Activated T-cell treated with anti-CD3 and anti-CD28 coated beads for 48 hours (primary cell): ENCODE results near the gene INTS6.

Experiments used
- DNase-seq: peaks from one replicate; pipeline ENCODE4 v3.0.0-alpha.2; 2020; ENCODE audit warnings: low read depth

INTS6 gene

GRCh38 chr13:51452361-51453206, at the start of gene INTS6:
Gene INTS6, minus strand, starts transcription at chr13:51453036. Its CDS starts 511 bp downstream, at chr13:51452525.
- DNase-seq = peak; percentile 97

- DNase-seq = peak; percentile 11
Measured at GRCh38 chr13:51502153-51502651, 49.4 kb upstream of the INTS6 start.

- DNase-seq = no peak
Measured at GRCh38 chr13:51501592-51502152, 48.8 kb upstream of the INTS6 start.

- no peak for DNase-seq
Measured at GRCh38 chr13:51501096-51501495, 48.3 kb upstream of the INTS6 start.

- DNase-seq = no peak
Measured at GRCh38 chr13:51500687-51501086, 47.9 kb upstream of the INTS6 start.

- no peak for DNase-seq
Measured at GRCh38 chr13:51499841-51500240, 47.0 kb upstream of the INTS6 start.

GRCh38 chr13:51495316-51495715, 42.5 kb upstream of the INTS6 start:
- DNase-seq = no peak

- DNase-seq = no peak
Measured at GRCh38 chr13:51494156-51494555, 41.3 kb upstream of the INTS6 start.

- no peak for DNase-seq
Measured at GRCh38 chr13:51488212-51488611, 35.4 kb upstream of the INTS6 start.

- DNase-seq = no peak
Measured at GRCh38 chr13:51481656-51482055, 28.8 kb upstream of the INTS6 start.

- no peak for DNase-seq
Measured at GRCh38 chr13:51479199-51479523, 26.3 kb upstream of the INTS6 start.

- no peak for DNase-seq
Measured at GRCh38 chr13:51478418-51479198, 25.8 kb upstream of the INTS6 start.

- DNase-seq = no peak
Measured at GRCh38 chr13:51477653-51478324, 25.0 kb upstream of the INTS6 start.

- no peak for DNase-seq
Measured at GRCh38 chr13:51477149-51477548, 24.3 kb upstream of the INTS6 start.

GRCh38 chr13:51475727-51476501, 23.1 kb upstream of the INTS6 start:
- no peak for DNase-seq

- DNase-seq = no peak
Measured at GRCh38 chr13:51469790-51470189, 17.0 kb upstream of the INTS6 start.

GRCh38 chr13:51467730-51468129, 14.9 kb upstream of the INTS6 start:
- no peak for DNase-seq

GRCh38 chr13:51465124-51465523, 12.3 kb upstream of the INTS6 start:
- DNase-seq = no peak

GRCh38 chr13:51457086-51457815, 4.4 kb upstream of the INTS6 start:
- DNase-seq = no peak

GRCh38 chr13:51456510-51456909, 3.7 kb upstream of the INTS6 start:
- DNase-seq = no peak

- DNase-seq = no peak
Measured at GRCh38 chr13:51455532-51455931, 2.7 kb upstream of the INTS6 start.
